K562 (cell line): ENCODE measurements around the gene FIBP. TPM values are rescaled to one million over a fixed set of nuclear protein-coding genes. Genes with fewer than 3 reads are reported as not detected.

ENCODE experiments used
- ARHGAP35 ChIP-seq: fragments of 450-650 bp; IDR thresholded peaks from 2 replicates; pipeline ENCODE4 v1.6.1; 2018; ENCODE audit not compliant: partially characterized antibody
- BRF2 ChIP-seq: IDR thresholded peaks from 3 replicates; pipeline ENCODE4 v1.6.1; 2011; ENCODE audit warnings: borderline replicate concordance, mild to moderate bottlenecking; ENCODE audit not compliant: insufficient read length, insufficient read depth
- FOXJ2 ChIP-seq: fragments of 200-800 bp; sonication (Bioruptor generic); IDR thresholded peaks from 2 replicates; pipeline ENCODE4 v1.6.1; 2016; ENCODE audit warnings: missing genetic modification characterization, missing compliant biosample characterization
- FUS ChIP-seq: fragments of 200-400 bp; formaldehyde crosslinking; optimal IDR thresholded peaks from 2 replicates; pipeline ENCODE3; 2017; ENCODE audit warnings: low read depth, low read length
- HDGF ChIP-seq: fragments of 450-650 bp; IDR thresholded peaks from 2 replicates; pipeline ENCODE4 v1.6.1; 2016
- RERE ChIP-seq: sonication (generic); formaldehyde crosslinking; IDR thresholded peaks from 2 replicates; pipeline ENCODE4 v1.8.0; 2023; ENCODE audit warnings: missing genetic modification reagents, mild to moderate bottlenecking, borderline replicate concordance
- RNF219 ChIP-seq: fragments of 250-450 bp; sonication (Bioruptor Pico); IDR thresholded peaks from 2 replicates; pipeline ENCODE4 v1.5.0; 2022; ENCODE audit warnings: mild to moderate bottlenecking
- SMAD2 ChIP-seq: fragments of 150-350 bp; IDR thresholded peaks from 2 replicates; pipeline ENCODE4 v1.6.1; 2014; ENCODE audit warnings: low read depth, mild to moderate bottlenecking, low read length
- SP1 ChIP-seq: sonication (generic); formaldehyde crosslinking; IDR thresholded peaks from 2 replicates; pipeline ENCODE4 v1.8.1; 2022; ENCODE audit warnings: mild to moderate bottlenecking, missing genetic modification reagents
- TEAD4 ChIP-seq, 2 experiments: sonication (generic) in 1 of 2; formaldehyde crosslinking in 1 of 2; IDR thresholded peaks; 2 replicates each; pipeline versions ENCODE4 v1.6.1 to v1.8.0; 2012 to 2022; ENCODE audit warnings: borderline replicate concordance in 1 of 2, inconsistent platforms in 1 of 2, low read length in 1 of 2, mild to moderate bottlenecking in 1 of 2, missing genetic modification reagents in 1 of 2
- TOE1 ChIP-seq, 2 experiments: fragments of 450-650 bp in 1 of 2; sonication (generic) in 1 of 2; formaldehyde crosslinking in 1 of 2; IDR thresholded peaks; 2 replicates each; pipeline versions ENCODE4 v1.7.1 to v1.8.0; 2016 to 2022; ENCODE audit warnings: borderline replicate concordance in 2 of 2, mild to moderate bottlenecking in 2 of 2, antibody characterized with exemption in 1 of 2, inconsistent platforms in 1 of 2, low read depth in 1 of 2, missing genetic modification reagents in 1 of 2, moderate library complexity in 1 of 2
- ZNF133 ChIP-seq: fragments of 250-450 bp; sonication (Bioruptor Pico); IDR thresholded peaks from 2 replicates; pipeline ENCODE4 v1.4.0; 2020; ENCODE audit warnings: mild to moderate bottlenecking
- ZNF398 ChIP-seq: fragments of 250-450 bp; sonication (Bioruptor Pico); IDR thresholded peaks from 2 replicates; pipeline ENCODE4 v1.8.0; 2021; ENCODE audit warnings: moderate library complexity, mild to moderate bottlenecking, inconsistent platforms
- polyA plus RNA-seq, 8 experiments: library from polyadenylated mRNA; depleted of rRNA in 4 of 8; stranded (reverse) in 5 of 8; unstranded in 3 of 8; fragments of >200 nt; fragmentation: Nextera tagmentation in 2 of 8; fragmentation: Illumina TruSeq in 1 of 8; extraction: Ambion mirVana in 2 of 8; extraction: Trizol in 1 of 8; gene quantifications; 2 replicates each; pipeline versions ENCODE4 v1.2.1 to v1.2.3, GENCODE V29; 2011 to 2014; ENCODE audit warnings: inconsistent platforms in 1 of 8, missing spikeins in 1 of 8
- total RNA-seq, 7 experiments: library from RNA; depleted of rRNA in 6 of 7; stranded (reverse); fragments of >200 nt in 6 of 7; fragmentation: Illumina TruSeq in 2 of 7; extraction: Trizol in 2 of 7; gene quantifications; 2 replicates each; pipeline versions ENCODE4 v1.2.1 to v1.2.3, GENCODE V29; 2011 to 2021; ENCODE audit warnings: low replicate concordance in 1 of 7

The FIBP gene
- total and polyA plus RNA-seq, 9 of the 15 experiments (the other 6 are each of a cell fraction or from before 2014, with no cell fraction given), result 41.2 to 79.2 (median 48.6) TPM

GRCh38 chr11:65857853-65858680 is 30.2 kb downstream of the FIBP start, which contains the start of gene CFL1 (continued):
- no peak for TF ChIP-seq RNF219
- no peak for TF ChIP-seq ARHGAP35
- TF ChIP-seq RERE, result no peak
- TF ChIP-seq ZNF398, result no peak
- peak; percentile 68; the same call in 1 of the 2 replicates for TF ChIP-seq ZNF133 (CRISPR knock-in tag)
- no peak for TF ChIP-seq HDGF
- peak; percentile 5 for TF ChIP-seq FUS
- no peak for TF ChIP-seq FOXJ2
- TF ChIP-seq TEAD4 (IDR thresholded peaks at IDR 0.05; ENCODE audit: low read length), result no peak; the same call in 1 of the 2 replicates
- TF ChIP-seq TEAD4 (CRISPR knock-in tag; IDR thresholded peaks at IDR 0.05; ENCODE audit: borderline replicate concordance), result no peak
- TF ChIP-seq SP1, result peak; percentile 75; the same call in 1 of the 2 replicates
- no peak for TF ChIP-seq TOE1 (IDR thresholded peaks at IDR 0.05; ENCODE audit: borderline replicate concordance)
- no peak for TF ChIP-seq TOE1 (CRISPR knock-in tag; IDR thresholded peaks at IDR 0.05; ENCODE audit: borderline replicate concordance, low read depth)
- TF ChIP-seq BRF2, result no peak
- no peak for TF ChIP-seq SMAD2
